Measurements from ENCODE around the gene RHOT2.

Gene RHOT2

GRCh38 chr16:721765-722540, 54.0 kb downstream of the RHOT2 start:
- Histone ChIP-seq H3K4me3 (ENCODE audit: low read length) (peak overlapping the region; percentile 80), H3K4me1 (ENCODE audit: insufficient read depth, low read length) (peaks cover 43% of the 10 kb centered on the region), H2AFZ (ENCODE audit: low read depth, low read length) (no peak overlapping the region), H3K9me3 (ENCODE audit: low read length) (no peaks in the 10 kb centered on the region), H3K27me3 (ENCODE audit: insufficient read depth, low read length) (no peaks in the 10 kb centered on the region), H3K36me3 (ENCODE audit: insufficient read depth, low read length) (peaks cover 10% of the 10 kb centered on the region)

- no peaks in the 10 kb centered on the region for H3K27me3 ChIP-seq (ENCODE audit: insufficient read depth, low read length)
- H3K4me3 ChIP-seq (ENCODE audit: low read length): no peak overlapping the region
- H3K4me1 ChIP-seq (ENCODE audit: insufficient read depth, low read length): peaks cover 39% of the 10 kb centered on the region
- no peaks in the 10 kb centered on the region for H3K9me3 ChIP-seq (ENCODE audit: low read length)
- peaks cover 5% of the 10 kb centered on the region for H3K36me3 ChIP-seq (ENCODE audit: insufficient read depth, low read length)
- H2AFZ ChIP-seq (ENCODE audit: low read depth, low read length): no peak overlapping the region
Observed at GRCh38 chr16:722835-723633, 55.1 kb downstream of the RHOT2 start.

DNA sequence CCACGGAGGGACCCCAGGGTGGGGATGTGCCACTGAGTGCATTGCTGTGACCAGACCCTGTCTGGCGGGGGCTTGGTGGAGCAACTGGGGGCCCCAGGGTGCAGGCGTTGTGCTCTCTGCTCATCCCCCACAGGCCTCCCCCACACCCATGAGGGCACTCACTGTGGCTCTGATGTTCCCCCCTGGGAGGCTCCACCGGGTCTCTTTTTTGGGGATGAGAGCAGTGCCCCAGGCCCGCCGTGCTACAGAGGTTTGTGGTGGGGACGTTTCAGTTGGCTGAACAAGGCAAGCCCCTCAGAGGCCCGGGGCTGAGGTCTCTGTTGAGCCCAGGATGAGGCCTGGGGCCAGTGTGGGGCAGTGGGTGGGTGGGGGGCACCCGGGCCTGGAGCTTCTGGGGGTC, 55.8 kb downstream of the RHOT2 start:
- H3K27me3 ChIP-seq (ENCODE audit: insufficient read depth, low read length): no peaks in the 10 kb centered on the region
- no peaks in the 10 kb centered on the region for H3K9me3 ChIP-seq (ENCODE audit: low read length)
- H2AFZ ChIP-seq (ENCODE audit: low read depth, low read length): no peak overlapping the region
- no peak overlapping the region for H3K4me3 ChIP-seq (ENCODE audit: low read length)
- peaks cover 36% of the 10 kb centered on the region for H3K4me1 ChIP-seq (ENCODE audit: insufficient read depth, low read length)
- peaks cover 2% of the 10 kb centered on the region for H3K36me3 ChIP-seq (ENCODE audit: insufficient read depth, low read length)

All from neuron (in vitro differentiated cells).